RWPE2 (cell line): ENCODE results near the gene CD247.

Source experiments
- ATAC-seq: fragments of 200-7000 bp; cut with Tn5 transposase; 3 replicates; pipeline ENCODE4 v1.9.1; 2021; ENCODE audit warnings: low read depth
- DNase-seq: peaks from one replicate; pipeline ENCODE4 v3.0.0-alpha.2; 2020; ENCODE audit warnings: low spot score
- H3K27ac ChIP-seq: fragments of 450-650 bp; 2 replicates; pipeline ENCODE4 v1.5.1; 2017; ENCODE audit warnings: mild to moderate bottlenecking; ENCODE audit not compliant: poor library complexity, severe bottlenecking
- H3K27me3 ChIP-seq: fragments of 250-450 bp; sonication (Bioruptor Pico); 2 replicates; pipeline ENCODE4 v1.5.1; 2021; ENCODE audit warnings: mild to moderate bottlenecking, moderate library complexity; ENCODE audit not compliant: insufficient read depth, poor library complexity, severe bottlenecking
- H3K36me3 ChIP-seq: fragments of 250-450 bp; sonication (Bioruptor Pico); 2 replicates; pipeline ENCODE4 v1.5.1; 2020; ENCODE audit warnings: low read depth, mild to moderate bottlenecking, moderate library complexity
- H3K4me1 ChIP-seq: fragments of 250-450 bp; sonication (Bioruptor Pico); 2 replicates; pipeline ENCODE4 v1.5.1; 2021; ENCODE audit warnings: mild to moderate bottlenecking, moderate library complexity; ENCODE audit not compliant: insufficient read depth, poor library complexity, severe bottlenecking
- H3K4me3 ChIP-seq: fragments of 250-450 bp; sonication (Bioruptor Pico); 2 replicates; pipeline ENCODE4 v1.5.1; 2021; ENCODE audit warnings: mild to moderate bottlenecking, moderate library complexity; ENCODE audit not compliant: severe bottlenecking
- H3K9me3 ChIP-seq: fragments of 250-450 bp; sonication (Bioruptor Pico); 2 replicates; pipeline ENCODE4 v1.5.1; 2021; ENCODE audit warnings: mild to moderate bottlenecking, moderate library complexity; ENCODE audit not compliant: severe bottlenecking
- TF ChIP-seq, protein P1 (sequence below): fragments of 450-650 bp; IDR thresholded peaks from one replicate; pipeline ENCODE4 v1.5.1; 2017; ENCODE audit warnings: mild to moderate bottlenecking, moderate library complexity; ENCODE audit not compliant: poor library complexity, severe bottlenecking

The CD247 gene

DNA sequence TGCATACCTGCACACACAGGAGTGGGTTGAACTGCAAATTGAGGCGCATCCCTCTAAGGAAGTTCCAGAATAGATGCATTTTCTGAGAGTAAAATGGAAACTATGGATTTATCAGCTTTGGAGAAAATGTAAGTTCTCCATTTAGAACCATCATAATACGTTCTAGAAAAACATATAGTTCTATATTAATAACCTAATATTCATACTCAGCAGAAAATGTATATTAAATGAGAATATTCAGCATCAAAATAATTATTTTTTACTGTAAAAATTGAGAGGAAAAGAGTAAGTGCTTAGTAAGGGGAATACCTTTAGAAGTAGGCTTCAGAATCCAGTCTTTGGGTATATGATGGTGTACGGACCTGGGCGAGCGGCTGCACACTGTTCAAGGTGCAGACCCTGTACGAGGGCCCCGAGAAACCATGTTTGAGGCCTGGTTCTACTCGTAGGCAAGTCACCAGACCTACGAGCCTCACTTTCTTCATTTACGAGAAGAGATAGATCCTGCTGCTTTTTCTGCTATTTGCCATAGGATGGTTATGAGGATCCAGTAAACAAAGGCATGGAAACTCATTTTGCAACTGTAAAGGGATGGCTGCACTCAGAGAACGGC, 6.8 kb downstream of the CD247 start:
- Histone ChIP-seq H3K4me1 (no peaks in the 10 kb centered on the region), H3K36me3 (no peaks in the 10 kb centered on the region), H3K27ac (no peak overlapping the region), H3K9me3 (no peaks in the 10 kb centered on the region), H3K4me3 (no peak overlapping the region), H3K27me3 (no peaks in the 10 kb centered on the region)
- TF ChIP-seq, protein P1, sequence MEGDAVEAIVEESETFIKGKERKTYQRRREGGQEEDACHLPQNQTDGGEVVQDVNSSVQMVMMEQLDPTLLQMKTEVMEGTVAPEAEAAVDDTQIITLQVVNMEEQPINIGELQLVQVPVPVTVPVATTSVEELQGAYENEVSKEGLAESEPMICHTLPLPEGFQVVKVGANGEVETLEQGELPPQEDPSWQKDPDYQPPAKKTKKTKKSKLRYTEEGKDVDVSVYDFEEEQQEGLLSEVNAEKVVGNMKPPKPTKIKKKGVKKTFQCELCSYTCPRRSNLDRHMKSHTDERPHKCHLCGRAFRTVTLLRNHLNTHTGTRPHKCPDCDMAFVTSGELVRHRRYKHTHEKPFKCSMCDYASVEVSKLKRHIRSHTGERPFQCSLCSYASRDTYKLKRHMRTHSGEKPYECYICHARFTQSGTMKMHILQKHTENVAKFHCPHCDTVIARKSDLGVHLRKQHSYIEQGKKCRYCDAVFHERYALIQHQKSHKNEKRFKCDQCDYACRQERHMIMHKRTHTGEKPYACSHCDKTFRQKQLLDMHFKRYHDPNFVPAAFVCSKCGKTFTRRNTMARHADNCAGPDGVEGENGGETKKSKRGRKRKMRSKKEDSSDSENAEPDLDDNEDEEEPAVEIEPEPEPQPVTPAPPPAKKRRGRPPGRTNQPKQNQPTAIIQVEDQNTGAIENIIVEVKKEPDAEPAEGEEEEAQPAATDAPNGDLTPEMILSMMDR: no peak
- no peak for DNase-seq
- no peak for ATAC-seq

DNA sequence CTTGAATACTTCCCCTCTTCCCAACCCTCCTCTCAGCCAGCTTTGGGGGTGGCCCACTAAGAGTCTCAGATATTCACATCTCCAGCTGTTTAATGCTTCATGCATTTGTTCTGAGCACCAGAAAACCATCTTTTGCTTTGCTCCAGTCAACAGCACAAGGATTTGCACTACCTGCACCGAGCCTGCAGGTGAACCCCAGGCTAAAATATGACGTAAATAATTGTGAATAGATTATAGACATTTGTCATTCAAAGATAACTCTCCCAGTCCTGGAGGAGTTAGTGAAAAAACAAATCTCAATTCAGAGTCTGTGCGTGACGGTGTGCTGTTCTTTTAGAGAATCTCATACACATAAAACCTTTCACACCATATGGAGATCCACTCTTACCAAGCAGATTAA, 7.4 kb downstream of the CD247 start:
- no peaks in the 10 kb centered on the region for H3K36me3 ChIP-seq
- ATAC-seq: no peak
- H3K27ac ChIP-seq: no peak overlapping the region
- no peaks in the 10 kb centered on the region for H3K9me3 ChIP-seq
- H3K4me3 ChIP-seq: no peak overlapping the region
- H3K4me1 ChIP-seq: no peaks in the 10 kb centered on the region
- H3K27me3 ChIP-seq: no peaks in the 10 kb centered on the region
- TF ChIP-seq, protein P1: no peak
- DNase-seq: no peak

DNA sequence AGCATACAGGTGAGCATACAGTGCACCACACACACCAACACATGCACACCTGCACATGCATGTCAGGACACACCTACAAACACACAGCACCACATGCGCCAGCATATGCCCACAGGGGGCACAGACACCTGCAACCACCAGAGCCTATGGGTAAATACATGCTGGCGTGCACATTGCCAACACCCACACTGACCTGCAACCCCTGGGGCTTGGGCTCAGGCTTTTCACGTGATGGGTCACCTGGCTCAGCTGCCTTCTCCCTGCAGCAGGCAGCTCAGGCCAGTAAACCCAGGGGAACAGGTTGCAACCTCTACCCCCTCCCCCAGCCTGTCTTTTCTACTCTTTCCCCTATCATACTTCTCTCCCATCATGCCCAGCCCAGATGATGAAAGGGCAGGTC, 8.1 kb downstream of the CD247 start:
- Histone ChIP-seq H3K27ac (no peak overlapping the region), H3K4me3 (no peak overlapping the region), H3K4me1 (no peaks in the 10 kb centered on the region), H3K27me3 (no peaks in the 10 kb centered on the region), H3K9me3 (no peaks in the 10 kb centered on the region), H3K36me3 (no peaks in the 10 kb centered on the region)
- no peak for DNase-seq
- no peak for ATAC-seq
- TF ChIP-seq, protein P1: no peak

DNA sequence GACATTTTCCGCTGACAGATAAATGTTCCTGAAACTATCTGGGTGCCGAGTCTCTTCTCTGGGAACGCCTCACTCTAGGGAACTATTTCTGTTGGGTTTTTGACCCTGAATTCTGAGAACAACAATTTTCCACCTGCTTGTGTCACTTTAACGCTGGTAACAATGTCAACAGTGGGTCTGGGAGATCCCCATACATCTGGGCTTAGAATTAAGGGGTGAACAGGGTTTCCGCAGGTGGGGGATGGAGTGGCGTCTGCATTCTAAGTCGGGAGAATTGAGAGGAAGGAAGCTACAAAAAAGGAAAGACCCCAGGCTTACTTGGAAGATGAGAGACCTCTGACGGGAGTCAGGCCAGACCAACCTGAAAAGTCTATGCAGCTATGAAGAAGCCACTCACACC, 8.7 kb downstream of the CD247 start:
- ATAC-seq (no peak), DNase-seq (no peak)
- Histone ChIP-seq H3K27me3 (peaks cover under 1% of the 10 kb centered on the region), H3K27ac (no peak overlapping the region), H3K4me1 (no peaks in the 10 kb centered on the region), H3K9me3 (no peaks in the 10 kb centered on the region), H3K36me3 (no peaks in the 10 kb centered on the region), H3K4me3 (no peak overlapping the region)
- TF ChIP-seq, protein P1: no peak

DNA sequence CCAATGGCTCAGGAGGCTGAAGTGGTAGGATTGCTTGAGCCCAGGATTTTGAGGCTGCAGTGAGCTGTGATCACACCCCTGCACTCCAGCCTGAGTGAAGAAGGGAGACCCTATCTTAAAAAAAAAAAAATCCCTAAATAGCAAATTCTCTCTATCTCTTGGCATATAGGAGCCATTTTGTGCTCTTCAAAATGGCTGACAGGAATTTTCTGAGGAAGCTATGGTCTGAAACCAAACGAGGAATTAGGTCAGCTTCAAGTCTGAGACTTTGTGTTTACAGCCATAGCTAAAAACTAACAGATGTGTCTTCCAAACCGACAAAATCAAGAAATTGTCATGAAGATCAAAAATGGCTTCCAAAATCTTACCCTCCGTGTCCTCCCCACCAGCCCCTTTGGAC, 10.6 kb downstream of the CD247 start:
- Histone ChIP-seq H3K36me3 (no peaks in the 10 kb centered on the region), H3K27me3 (peaks cover 4% of the 10 kb centered on the region), H3K9me3 (no peaks in the 10 kb centered on the region), H3K27ac (no peak overlapping the region), H3K4me1 (no peaks in the 10 kb centered on the region), H3K4me3 (no peak overlapping the region)
- DNase-seq (no peak), ATAC-seq (no peak)
- TF ChIP-seq, protein P1: no peak
